PC-3 (cell line): Measurements from ENCODE around the gene PCYOX1L. TPM values are rescaled to one million over a fixed set of nuclear protein-coding genes. Genes with fewer than 3 reads are reported as not detected.

Experiments
- ATAC-seq: fragments of 200-7000 bp; cut with Tn5 transposase; 2 replicates; pipeline ENCODE4 v1.9.1; 2020; ENCODE audit warnings: mild to moderate bottlenecking, moderate library complexity
- BruUV-seq: library from RNA; stranded (reverse); fragments of 400-500 nt; replicated peaks from 2 replicates; lab custom pipeline; 2021; lab: Mats Ljungman, UMichigan
- CTCF ChIA-PET: fragments of 300-600 bp; sonication (Branson Sonifier 250); formaldehyde crosslinking; loops from one replicate; lab custom pipeline; 2022; ENCODE audit warnings: antibody characterized with exemption; lab: Charles Lee
- POLR2A ChIA-PET: fragments of 300-600 bp; sonication (Branson Sonifier 250); formaldehyde crosslinking; loops from one replicate; lab custom pipeline; 2022; ENCODE audit warnings: antibody characterized with exemption; ENCODE audit not compliant: unreplicated experiment; lab: Charles Lee
- DNase-seq: peaks from one replicate; pipeline ENCODE4 v3.0.0-alpha.2; 2015
- H2AFZ ChIP-seq: fragments of 300-600 bp; sonication (generic); 2 replicates; pipeline ENCODE4 v1.6.0; 2016; ENCODE audit warnings: antibody characterized with exemption, low read length
- H3F3A ChIP-seq: fragments of 300-600 bp; sonication (generic); one replicate; pipeline ENCODE4 v1.6.0; 2017; ENCODE audit warnings: antibody characterized with exemption, low read length, control low read depth, mild to moderate bottlenecking; ENCODE audit not compliant: unreplicated experiment
- H3K27ac ChIP-seq: fragments of 300-600 bp; sonication (generic); 2 replicates; pipeline ENCODE4 v1.5.1; 2016; ENCODE audit warnings: mild to moderate bottlenecking, low read length
- H3K27me3 ChIP-seq: fragments of 300-600 bp; sonication (generic); 2 replicates; pipeline ENCODE4 v1.6.1; 2016; ENCODE audit warnings: low read length, mixed read lengths
- H3K36me3 ChIP-seq: fragments of 300-600 bp; sonication (generic); 2 replicates; pipeline ENCODE4 v1.6.1; 2016; ENCODE audit warnings: low read depth, mixed run types, low read length, mixed read lengths
- H3K4me1 ChIP-seq: fragments of 300-600 bp; sonication (generic); 2 replicates; pipeline ENCODE4 v1.5.1; 2016; ENCODE audit warnings: low read length; ENCODE audit not compliant: insufficient read depth
- H3K4me2 ChIP-seq: fragments of 300-600 bp; sonication (generic); 2 replicates; pipeline ENCODE4 v1.6.0; 2016; ENCODE audit warnings: low read length
- H3K4me3 ChIP-seq: fragments of 300-600 bp; sonication (generic); 2 replicates; pipeline ENCODE4 v1.5.1; 2016; ENCODE audit warnings: mild to moderate bottlenecking, low read length, mixed read lengths
- H3K79me2 ChIP-seq: fragments of 300-600 bp; sonication (generic); 2 replicates; pipeline ENCODE4 v1.6.1; 2017; ENCODE audit warnings: low read length, mixed read lengths
- H3K9ac ChIP-seq: fragments of 300-600 bp; sonication (generic); 2 replicates; pipeline ENCODE4 v1.6.0; 2016; ENCODE audit warnings: mild to moderate bottlenecking, low read length
- H3K9me2 ChIP-seq: fragments of 300-600 bp; sonication (generic); replicated peaks from 2 replicates; pipeline ENCODE4 v1.6.1; 2016; ENCODE audit warnings: mixed run types, low read length, mixed read lengths
- H3K9me3 ChIP-seq: fragments of 300-600 bp; sonication (generic); 2 replicates; pipeline ENCODE4 v1.6.1; 2016; ENCODE audit warnings: low read length, mixed read lengths
- H4K20me1 ChIP-seq: fragments of 300-600 bp; sonication (generic); 2 replicates; pipeline ENCODE4 v1.6.1; 2016; ENCODE audit warnings: low read length, mixed read lengths
- CTCF ChIP-seq: fragments of 300-600 bp; sonication (generic); conservative IDR thresholded peaks from 2 replicates; pipeline ENCODE4 v1.5.1; 2017; ENCODE audit warnings: antibody characterized with exemption, low read depth, mild to moderate bottlenecking, low read length
- EZH2 ChIP-seq: fragments of 300-600 bp; sonication (generic); IDR thresholded peaks from one replicate; pipeline ENCODE4 v1.6.1; 2017; ENCODE audit warnings: antibody characterized with exemption, mild to moderate bottlenecking, low read length; ENCODE audit not compliant: unreplicated experiment
- EZH2phosphoT487 ChIP-seq: fragments of 300-600 bp; sonication (generic); IDR thresholded peaks from 2 replicates; pipeline ENCODE4 v1.6.1; 2018; ENCODE audit warnings: mild to moderate bottlenecking, antibody characterized with exemption, low read length, borderline replicate concordance
- intact Hi-C: fragments of 100-400 bp; cut with micrococcal nuclease; formaldehyde crosslinking; loops from 2 replicates; pipeline ENCODE4 v1.9.0; 2023
- total RNA-seq: library from RNA; depleted of rRNA; stranded (reverse); fragments of >200 nt; gene quantifications from 2 replicates; pipeline ENCODE4 v1.2.3, GENCODE V29; 2014

The PCYOX1L gene
- total RNA-seq, 1 experiment from 2014 or later: 12.8 TPM

GRCh38 chr5:149374801-149375200 is 17.0 kb downstream of the PCYOX1L start:
- ChIA-PET CTCF (interaction anchor here (0.7 to 1.1 kb wide), 2 partner anchors 60 to 64 kb away, joined by 3 read pairs; no protein-coding TSS in a partner anchor), POLR2A (no interaction called here)
- ATAC-seq (no peak), DNase-seq (no peak)
- Histone ChIP-seq H3K27me3 (no peaks in the 10 kb centered on the region), H4K20me1 (no peaks in the 10 kb centered on the region), H3K9me3 (no peaks in the 10 kb centered on the region), H2AFZ (no peak overlapping the region), H3K79me2 (no peaks in the 10 kb centered on the region), H3K9ac (no peak overlapping the region), H3K9me2 (no peaks in the 10 kb centered on the region), H3K4me2 (no peak overlapping the region), H3F3A (no peaks in the 10 kb centered on the region), H3K27ac (no peak overlapping the region), H3K36me3 (no peaks in the 10 kb centered on the region), H3K4me3 (no peak overlapping the region), H3K4me1 (no peaks in the 10 kb centered on the region)
- no TSS peak for BruUV-seq
- intact Hi-C loops: no loop called here
- TF ChIP-seq EZH2phosphoT487 (no peak), CTCF (no peak), EZH2 (no peak)

- Histone ChIP-seq H3K9ac (no peak overlapping the region), H2AFZ (no peak overlapping the region), H3K27me3 (no peaks in the 10 kb centered on the region), H3K36me3 (no peaks in the 10 kb centered on the region), H3K4me2 (no peak overlapping the region), H4K20me1 (no peaks in the 10 kb centered on the region), H3K4me1 (no peaks in the 10 kb centered on the region), H3K79me2 (no peaks in the 10 kb centered on the region), H3F3A (no peaks in the 10 kb centered on the region), H3K9me2 (no peaks in the 10 kb centered on the region), H3K9me3 (no peaks in the 10 kb centered on the region), H3K4me3 (no peak overlapping the region), H3K27ac (no peak overlapping the region)
- ChIA-PET POLR2A (no interaction called here), CTCF (interaction anchor here (1.1 kb wide), 1 partner anchor 63 kb away, joined by 3 read pairs; no protein-coding TSS in a partner anchor)
- intact Hi-C loops: no loop called here
- DNase-seq (no peak), ATAC-seq (no peak)
- TF ChIP-seq EZH2 (no peak), CTCF (no peak), EZH2phosphoT487 (no peak)
- no TSS peak for BruUV-seq
These were observed 17.6 kb downstream of the PCYOX1L start for GRCh38 chr5:149375434-149375833.

GRCh38 chr5:149376104-149376503 is 18.3 kb downstream of the PCYOX1L start:
- H2AFZ ChIP-seq: no peak overlapping the region
- no peaks in the 10 kb centered on the region for H4K20me1 ChIP-seq
- CTCF ChIA-PET: no interaction called here
- H3K36me3 ChIP-seq: no peaks in the 10 kb centered on the region
- no peak overlapping the region for H3K4me3 ChIP-seq
- POLR2A ChIA-PET: no interaction called here
- no peaks in the 10 kb centered on the region for H3K4me1 ChIP-seq
- H3K27me3 ChIP-seq: no peaks in the 10 kb centered on the region
- H3K4me2 ChIP-seq: no peak overlapping the region
- BruUV-seq: no TSS peak
- DNase-seq (no peak), ATAC-seq (no peak)
- intact Hi-C loops: no loop called here
- H3K27ac ChIP-seq: no peak overlapping the region
- no peaks in the 10 kb centered on the region for H3K9me2 ChIP-seq
- no peaks in the 10 kb centered on the region for H3K9me3 ChIP-seq
- no peak overlapping the region for H3K9ac ChIP-seq
- H3K79me2 ChIP-seq: no peaks in the 10 kb centered on the region
- H3F3A ChIP-seq: no peaks in the 10 kb centered on the region
- TF ChIP-seq EZH2phosphoT487 (no peak), EZH2 (no peak), CTCF (no peak)
